Measurements from ENCODE around the gene KRT39. TPM values are rescaled to one million over a fixed set of nuclear protein-coding genes. Genes with fewer than 3 reads are reported as not detected.

The KRT39 gene
- total and polyA plus RNA-seq, 2 of the 8 experiments (the other 6 are each of a cell fraction or from before 2014, with no cell fraction given): not detected

GRCh38 chr17:40995116-40995515 lies 28.4 kb upstream of the KRT39 start:
- Histone ChIP-seq H2BK5ac (ENCODE audit: low read depth, low read length) (no peak overlapping the region), H4K8ac (ENCODE audit: extremely low read depth, insufficient read depth, low read length) (no peak overlapping the region), H4K5ac (ENCODE audit: insufficient read length, low read depth, low read length) (no peak overlapping the region), H2BK15ac (ENCODE audit: low read length) (no peak overlapping the region), H2BK20ac (ENCODE audit: low read length) (no peak overlapping the region), H3K14ac (ENCODE audit: insufficient read length) (no peak overlapping the region), H2BK12ac (ENCODE audit: low read depth, low read length) (no peak overlapping the region), H3K36me3 (ENCODE audit: control insufficient read depth in 2 of 4, insufficient read depth in 4 of 4, low read length in 3 of 4) (no peaks in the 10 kb centered on the region), H3K23ac (ENCODE audit: insufficient read length) (no peak overlapping the region), H3K4me1 (replicated peaks in 1 of 4; ENCODE audit: control insufficient read depth in 3 of 4, insufficient read depth in 4 of 4, low read length in 3 of 4) (peaks cover 0 to 2% (median 0%) of the 10 kb centered on the region in 4 experiments; a peak in 2 of 7 replicates), H3K79me2 (ENCODE audit: control insufficient read depth in 1 of 2, insufficient read depth in 2 of 2, low read length in 2 of 2) (no peaks in the 10 kb centered on the region), H2AK5ac (ENCODE audit: low read depth, low read length) (no peak overlapping the region), H3K27me3 (replicated peaks in 1 of 4; ENCODE audit: control insufficient read depth in 3 of 4, extremely low read depth in 1 of 4, insufficient read depth in 3 of 4, low read length in 3 of 4) (no peaks in the 10 kb centered on the region), H2BK120ac (replicated peaks; ENCODE audit: low read depth, low read length) (no peak overlapping the region), H3K4me2 (ENCODE audit: insufficient read depth in 1 of 2, low read depth in 2 of 2, low read length in 2 of 2) (no peak overlapping the region), H3K79me1 (ENCODE audit: low read depth, low read length) (no peaks in the 10 kb centered on the region), H3K4ac (replicated peaks; ENCODE audit: insufficient read length, low read depth, low read length) (no peak overlapping the region), H3K56ac (replicated peaks; ENCODE audit: insufficient read length, low read depth, low read length) (no peak overlapping the region), H3K18ac (ENCODE audit: extremely low read depth, low read length) (no peak overlapping the region), H2AFZ (ENCODE audit: low read length) (no peak overlapping the region), H3K23me2 (ENCODE audit: low read depth, low read length) (no peaks in the 10 kb centered on the region), H4K91ac (replicated peaks; ENCODE audit: insufficient read length, low read length) (no peak overlapping the region), H3K4me3 (ENCODE audit: extremely low read depth in 1 of 4, insufficient read depth in 2 of 4, low read depth in 3 of 4, low read length in 4 of 4) (no peak overlapping the region), H4K20me1 (replicated peaks in 1 of 2; ENCODE audit: control insufficient read depth in 1 of 2, insufficient read depth in 2 of 2, low read length in 2 of 2) (no peaks in the 10 kb centered on the region), H3K27ac (ENCODE audit: low read depth, low read length) (no peak overlapping the region), H3K9me3 (ENCODE audit: insufficient read depth in 2 of 2, low read depth in 1 of 2, low read length in 1 of 2) (no peaks in the 10 kb centered on the region), H3K9ac (replicated peaks in 1 of 4; ENCODE audit: extremely low read depth in 1 of 4, low read depth in 3 of 4, low read length in 3 of 4) (no peak overlapping the region)
- no peak for DNase-seq (ENCODE audit: low read depth in 1 of 2, low spot score in 2 of 2)
- FAIRE-seq: no peak
- CTCF ChIA-PET (ENCODE audit: partially characterized antibody): interaction anchor here (1.0 to 1.6 kb wide), 2 partner anchors 32 to 212 kb away, joined by 3 to 4 read pairs; no protein-coding TSS in a partner anchor
- TF ChIP-seq BACH1 (IDR thresholded peaks at IDR 0.05; ENCODE audit: low read length) (no peak), HDAC2 (IDR thresholded peaks at IDR 0.05; ENCODE audit: borderline replicate concordance in 1 of 2, low read depth in 2 of 2, low read length in 2 of 2) (no peak), SIX5 (IDR thresholded peaks at IDR 0.05; ENCODE audit: low read depth, low read length) (no peak), RFX5 (IDR thresholded peaks at IDR 0.05; ENCODE audit: borderline replicate concordance, low read depth, low read length) (no peak)
- POLR2A ChIA-PET (ENCODE audit: partially characterized antibody): interaction anchor here (0.7 kb wide), 1 partner anchor 30 kb away, joined by 3 read pairs; no protein-coding TSS in a partner anchor
- WGBS, 2 experiments (ENCODE audit: extremely low coverage in 1 of 2, insufficient coverage in 1 of 2, insufficient read length in 1 of 2, insufficient replicate concordance in 2 of 2, low coverage in 1 of 2, low lambda C conversion rate in 2 of 2, missing lambda C conversion rate in 1 of 2): 53% methylated on average over 1 of the region's 1 CpG; no CpG with 5 or more reads in 1 of the 2 experiments
